ENCODE results near the gene CLASRP.
"Not testable (repeated sequence)": the region's sequence is repeated elsewhere in the genome, so short reads cannot be mapped to it uniquely, and the experiment has no call there.

The CLASRP gene

DNA sequence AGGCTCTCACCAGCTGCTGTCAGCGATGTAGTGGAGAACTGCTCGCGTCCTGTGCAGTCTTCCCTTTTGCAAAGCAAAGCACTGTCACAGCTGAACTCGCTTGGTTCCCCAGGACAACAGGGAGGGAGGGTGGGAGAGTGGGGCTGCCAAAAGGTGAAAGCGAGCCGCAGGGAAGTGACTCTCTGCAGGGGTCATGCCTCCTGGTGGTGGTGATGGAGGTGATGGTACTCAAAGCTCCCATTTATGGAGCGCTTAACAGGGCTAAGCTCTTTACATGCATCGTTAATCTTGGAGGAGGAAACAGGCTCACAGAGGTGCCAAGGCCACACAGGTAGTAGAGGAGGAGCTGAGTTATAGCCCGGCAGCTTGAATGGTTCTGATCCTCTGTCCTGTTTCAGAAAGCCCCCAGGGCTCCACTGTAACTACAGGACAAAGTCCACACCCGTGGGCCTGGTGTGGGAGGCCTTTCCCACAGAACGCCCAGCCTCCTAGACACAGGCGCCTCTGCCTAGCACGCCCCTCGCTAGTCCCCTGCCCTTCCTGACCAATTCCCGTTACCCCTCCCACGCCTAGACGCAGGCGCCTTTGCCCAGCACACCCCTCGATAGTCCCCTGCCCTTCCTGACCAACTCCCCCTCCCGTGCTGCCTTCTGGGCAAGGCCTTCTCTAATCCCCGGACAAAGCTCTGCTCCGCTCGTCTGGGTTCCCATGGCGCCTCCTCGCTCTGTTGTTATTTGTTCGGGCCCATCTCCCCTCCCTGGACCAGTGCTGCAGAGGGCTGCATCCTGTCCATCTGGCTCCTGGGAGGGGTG, 64.9 kb downstream of the CLASRP start:
- no peak for DNase-seq (ENCODE audit: low read depth)

DNA sequence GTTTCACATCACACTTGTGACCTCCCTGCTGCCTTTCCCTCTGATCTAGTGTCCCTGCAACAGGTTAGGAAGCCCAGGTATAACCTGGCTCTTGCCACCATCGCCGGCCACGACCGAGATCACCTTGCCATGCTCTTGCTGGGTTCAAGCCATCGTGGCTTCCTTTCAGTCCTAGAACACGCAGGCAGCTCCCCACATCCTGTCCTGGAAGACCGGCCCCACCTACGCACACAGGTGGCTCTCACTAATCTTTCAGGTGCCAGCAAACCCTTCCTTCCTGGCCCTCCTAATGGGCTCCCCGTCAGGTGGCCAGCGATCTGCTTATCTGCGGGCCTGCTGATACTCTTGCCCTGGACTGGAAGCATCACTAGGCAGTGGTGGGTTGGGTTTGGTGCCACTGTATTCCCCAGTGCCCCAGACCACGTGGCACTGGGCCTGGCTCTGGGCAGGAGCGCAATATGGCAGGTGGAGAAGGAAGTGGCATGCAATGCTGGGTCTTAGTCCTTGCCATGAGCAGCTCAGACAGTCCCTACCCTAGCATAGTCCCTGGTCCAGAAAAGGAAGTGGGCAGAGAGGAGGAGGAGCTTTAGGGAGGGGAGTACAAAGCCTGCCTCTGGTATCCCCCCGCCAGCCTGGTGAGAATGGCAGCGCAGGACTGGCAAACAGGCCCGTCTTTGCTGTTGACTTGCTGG, 66.0 kb downstream of the CLASRP start:
- DNase-seq (ENCODE audit: low read depth) = no peak

GRCh38 chr19:45106363-45106762, 67.5 kb downstream of the CLASRP start:
- DNase-seq (ENCODE audit: low read depth) = not testable (repeated sequence)

- no peak for DNase-seq (ENCODE audit: low read depth)
Measured at GRCh38 chr19:45107621-45108150, 68.8 kb downstream of the CLASRP start.

DNA sequence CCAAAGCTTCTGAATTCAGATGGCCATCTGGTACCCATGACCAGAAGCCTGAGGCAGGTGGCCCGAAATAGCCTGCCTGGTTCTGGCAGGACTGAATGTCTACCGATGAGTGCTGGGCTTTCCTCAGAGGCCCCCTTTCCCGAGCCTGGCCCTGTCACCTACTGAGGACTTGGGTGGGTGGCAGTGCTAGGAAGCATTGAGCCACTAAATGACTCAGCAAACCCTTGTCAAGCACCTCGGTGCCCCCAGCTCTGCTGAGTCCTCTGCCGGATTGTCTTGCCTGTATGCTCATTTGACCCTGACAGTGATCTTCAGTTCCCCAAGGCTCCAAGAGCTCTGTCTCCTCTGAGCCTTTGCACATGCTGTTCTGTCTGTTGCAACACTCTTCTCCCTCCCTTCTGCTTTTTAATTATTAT, 72.0 kb downstream of the CLASRP start:
- no peak for DNase-seq (ENCODE audit: low read depth)

DNA sequence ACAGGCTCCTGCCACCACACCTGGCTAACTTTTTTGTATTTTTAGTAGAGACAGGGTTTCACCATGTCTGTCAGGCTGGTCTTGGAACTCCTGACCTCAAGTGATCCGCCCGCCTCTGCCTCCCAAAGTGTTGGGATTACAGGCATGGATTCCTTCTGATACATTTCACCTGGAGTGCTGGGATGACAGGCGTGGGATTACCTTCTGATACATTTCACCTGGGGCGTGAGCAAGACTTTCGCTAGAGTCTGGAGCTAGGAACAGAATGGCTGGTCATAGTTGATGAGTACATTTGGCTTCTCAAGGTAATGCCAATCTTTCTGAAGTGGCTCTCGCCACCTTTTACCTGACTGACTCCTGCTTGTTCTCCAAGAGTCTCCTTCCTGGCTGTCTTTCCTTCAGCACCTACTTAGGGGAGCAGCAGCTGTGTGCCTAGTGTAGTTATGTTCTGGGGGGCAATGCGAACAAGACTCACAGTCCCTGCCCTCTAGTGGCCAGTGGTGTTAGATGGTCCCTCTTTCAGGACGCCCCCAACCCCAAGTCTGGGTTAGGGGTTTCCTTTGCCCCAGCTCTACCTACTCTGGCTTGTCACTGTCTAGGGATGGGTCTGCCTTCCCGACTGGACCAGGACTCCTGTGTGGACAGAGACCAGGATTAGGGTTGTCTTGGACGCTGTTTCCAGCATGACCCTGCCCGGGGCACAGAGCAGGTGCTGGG, 73.4 kb downstream of the CLASRP start:
- no peak for DNase-seq (ENCODE audit: low read depth)

- no peak for DNase-seq (ENCODE audit: low read depth)
Measured at GRCh38 chr19:45113628-45114027, 74.8 kb downstream of the CLASRP start.

GRCh38 chr19:45114116-45114515, 75.3 kb downstream of the CLASRP start:
- no peak for DNase-seq (ENCODE audit: low read depth)

DNA sequence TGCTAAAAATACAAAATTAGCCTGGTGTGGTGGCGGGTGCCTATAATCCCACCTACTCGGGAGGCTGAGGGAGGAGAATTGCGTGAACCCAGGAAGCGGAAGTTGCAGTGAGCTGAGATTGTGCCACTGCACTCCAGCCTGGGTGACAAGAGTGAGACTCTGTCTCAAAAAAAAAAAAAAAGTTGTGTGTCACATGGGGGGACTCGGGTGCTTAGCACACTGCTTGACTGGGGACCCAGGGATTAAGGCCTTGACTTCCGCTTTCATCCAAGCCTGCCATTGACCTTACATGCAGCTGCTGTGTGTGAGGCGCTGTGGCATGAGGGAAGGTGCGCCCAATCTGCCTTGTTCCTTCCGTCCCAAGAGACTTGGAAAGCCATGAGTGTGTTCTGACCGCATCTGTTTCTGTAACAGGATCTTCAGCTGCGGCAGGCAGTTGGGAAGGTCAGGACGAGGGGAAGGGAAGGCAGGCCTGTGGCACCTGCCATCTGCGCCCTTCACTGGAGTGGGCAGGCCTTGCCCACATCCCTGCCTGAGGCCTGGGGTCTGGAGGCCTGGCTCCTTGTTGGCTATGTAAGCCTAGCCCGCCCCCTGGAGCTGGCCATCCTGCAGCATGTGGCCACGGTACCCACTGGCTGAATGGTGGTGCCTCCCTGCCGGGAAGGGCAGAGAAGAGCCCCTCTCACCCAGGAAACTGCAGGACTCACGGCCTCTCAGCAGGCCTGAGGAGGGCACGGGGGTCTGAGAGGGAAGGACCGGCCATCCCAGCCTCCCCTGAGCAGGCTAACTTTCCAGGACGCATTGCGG, 77.2 kb downstream of the CLASRP start:
- DNase-seq (ENCODE audit: low read depth) = no peak

DNA sequence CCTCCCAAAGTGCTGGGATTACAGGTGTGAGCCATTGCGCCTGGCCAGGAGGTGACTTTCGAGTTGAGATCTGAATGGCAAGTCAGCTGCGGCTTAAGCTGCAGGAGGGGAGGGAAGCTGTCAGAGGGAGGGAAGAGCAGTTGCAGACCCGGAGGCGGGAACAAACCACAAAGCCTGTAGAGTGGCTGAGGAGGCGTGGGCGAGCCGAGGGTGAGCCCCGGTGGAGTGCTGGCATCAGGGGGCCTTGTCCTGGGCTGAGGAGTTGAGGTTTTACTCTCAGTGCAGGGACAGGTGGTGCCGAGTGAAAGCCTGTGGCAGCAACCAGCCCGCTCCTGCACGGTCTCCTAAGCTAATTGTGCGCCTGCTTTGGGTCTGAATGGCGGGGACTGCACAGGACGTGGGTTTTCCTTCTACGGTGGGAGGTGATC, 78.3 kb downstream of the CLASRP start:
- DNase-seq (ENCODE audit: low read depth) = peak; percentile 27

DNA sequence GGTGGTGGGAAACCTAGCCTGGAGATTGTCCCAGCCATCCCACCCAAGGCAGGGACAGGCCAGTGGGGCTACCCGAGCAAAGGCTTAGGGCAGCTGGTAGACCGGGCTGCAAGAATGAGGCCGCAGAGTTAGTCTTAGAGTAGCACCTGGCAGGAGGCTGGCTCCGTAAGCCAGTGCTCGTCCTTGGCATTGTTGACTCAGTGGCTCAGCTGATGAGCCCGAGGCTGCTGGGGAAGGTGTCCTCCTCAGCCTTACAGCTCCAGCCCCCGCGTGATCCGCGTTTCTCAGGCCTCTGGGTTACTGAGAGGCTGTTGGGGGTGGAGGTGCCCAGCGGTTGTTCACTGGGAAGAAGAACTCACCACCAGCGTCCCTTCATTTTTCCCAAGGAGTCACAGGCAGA, 78.8 kb downstream of the CLASRP start:
- DNase-seq (ENCODE audit: low read depth) = no peak

DNA sequence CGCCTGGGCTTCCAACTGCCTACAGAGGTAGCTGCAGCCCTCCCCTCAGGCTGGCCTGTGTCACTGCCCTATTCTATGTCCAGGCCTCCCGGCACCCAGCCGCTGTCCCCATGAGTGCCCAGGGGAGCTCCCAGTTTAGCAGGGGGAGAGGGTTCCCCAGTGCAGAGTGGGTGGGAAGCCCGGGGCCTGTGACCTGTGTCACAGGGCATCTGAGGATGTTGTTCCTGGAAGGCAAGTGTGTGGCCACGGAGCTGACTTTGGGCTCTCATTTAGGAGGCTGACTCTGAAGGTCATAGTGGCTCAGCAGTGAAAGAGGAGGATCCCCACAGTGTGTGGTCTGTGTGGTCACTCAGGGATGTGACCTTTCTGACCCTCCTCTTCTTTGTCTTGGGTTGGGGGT, 79.3 kb downstream of the CLASRP start:
- DNase-seq (ENCODE audit: low read depth) = no peak

- not testable (repeated sequence) for DNase-seq (ENCODE audit: low read depth)
Measured at GRCh38 chr19:45118591-45119355, 79.9 kb downstream of the CLASRP start.

- no peak for DNase-seq (ENCODE audit: low read depth)
Measured at GRCh38 chr19:45119582-45119981, 80.7 kb downstream of the CLASRP start.

Data from activated gamma-delta T cell treated with anti-CD3 and anti-CD28 coated beads, Interleukin-2, amount 50 U/mL, for 16 hours (primary cell).